HG02870 (cell line): ENCODE data around the gene ABCC4.

Experiments used
- ATAC-seq: cut with Tn5 transposase; IDR thresholded peaks from one replicate; pipeline ENCODE4 v1.9.1; 2021; ENCODE audit warnings: mild to moderate bottlenecking, moderate library complexity; ENCODE audit not compliant: unreplicated experiment

Gene ABCC4

DNA sequence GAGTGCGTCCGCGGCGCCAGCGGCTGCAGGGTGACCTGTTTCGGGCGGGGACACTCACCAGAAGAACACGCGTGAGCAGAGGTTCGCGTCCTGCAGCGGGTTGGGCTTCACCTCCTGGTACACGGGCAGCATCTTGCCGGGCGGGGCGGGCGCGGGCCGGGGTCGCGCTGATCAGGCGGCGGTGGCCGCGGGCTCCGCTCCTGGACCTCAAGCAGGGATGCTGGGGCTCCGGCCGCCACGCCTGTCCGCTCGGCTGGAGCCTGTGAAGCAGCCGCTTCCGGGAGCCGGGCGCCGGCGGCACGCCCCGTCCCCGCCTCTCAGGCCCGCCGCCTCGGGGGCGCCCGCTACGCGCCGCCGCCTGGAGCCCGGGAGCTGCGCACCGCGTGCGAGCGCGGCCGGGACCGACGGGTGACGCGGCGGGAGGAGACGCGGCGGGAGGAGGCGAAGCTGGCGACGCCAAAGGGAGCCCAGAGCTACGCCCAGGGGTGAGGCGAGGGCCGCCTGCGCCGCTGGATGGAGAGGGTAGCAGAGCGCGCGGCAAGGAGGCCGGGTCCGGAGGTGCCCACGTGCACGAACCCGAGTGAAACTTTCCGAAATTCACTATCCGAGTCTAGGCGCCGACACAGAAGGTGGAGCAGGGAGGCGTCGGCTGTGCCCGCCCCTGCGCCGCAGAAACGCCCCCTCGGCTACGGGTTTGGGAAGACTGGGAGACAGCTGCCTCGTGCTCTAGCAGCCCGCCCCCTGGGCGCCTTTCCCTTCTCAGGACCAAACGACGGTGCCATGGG lies at the start of gene ABCC4:
TSS of gene ABCC4 (minus strand) at position 269 of the 785 bp plus-strand sequence. CDS start at position 132, 137 bp downstream.
- ATAC-seq = peak; percentile 85

GRCh38 chr13:95349267-95349666 lies 48.0 kb upstream of the ABCC4 start:
- no peak for ATAC-seq

DNA sequence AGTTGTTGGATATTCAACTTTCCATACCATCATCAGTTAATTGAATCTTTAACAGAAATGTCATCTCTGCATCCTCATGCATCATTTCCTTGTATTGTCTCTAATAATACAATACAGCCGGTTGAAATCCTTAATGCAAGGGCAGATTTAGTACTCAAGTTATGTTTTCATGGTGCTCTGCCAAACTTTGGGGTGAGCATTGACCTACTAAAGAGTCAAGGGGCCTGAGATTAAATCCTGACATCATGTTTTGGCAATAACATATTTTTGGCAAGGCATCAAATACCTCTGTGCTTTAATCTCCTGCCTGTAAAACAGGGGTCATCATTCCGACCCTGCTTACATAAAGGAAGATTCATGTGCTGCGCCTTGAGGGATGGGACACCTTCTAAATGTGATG lies 42.7 kb upstream of the ABCC4 start:
- no peak for ATAC-seq

- ATAC-seq = no peak
Measured at GRCh38 chr13:95341441-95341840, 40.2 kb upstream of the ABCC4 start.

GRCh38 chr13:95338905-95339304 lies 37.7 kb upstream of the ABCC4 start:
- no peak for ATAC-seq

DNA sequence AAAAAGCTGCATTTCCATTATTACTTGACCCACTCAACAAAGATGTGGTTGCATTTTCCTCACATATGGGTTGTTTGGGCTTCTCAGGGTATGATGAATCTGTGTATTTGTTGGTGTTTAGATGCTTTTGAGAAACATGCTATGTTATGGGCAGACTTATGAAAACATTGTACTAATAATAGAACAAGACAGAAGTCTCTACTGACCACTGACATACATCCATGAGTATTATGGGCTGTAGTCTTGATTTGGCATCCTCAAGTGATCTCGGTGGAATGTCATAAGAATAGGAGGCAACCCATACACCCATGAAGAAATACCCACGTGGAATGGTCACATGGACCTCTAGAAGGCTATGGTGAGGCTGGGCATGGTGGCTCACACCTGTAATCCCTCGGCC lies 36.3 kb upstream of the ABCC4 start:
- ATAC-seq = no peak

DNA sequence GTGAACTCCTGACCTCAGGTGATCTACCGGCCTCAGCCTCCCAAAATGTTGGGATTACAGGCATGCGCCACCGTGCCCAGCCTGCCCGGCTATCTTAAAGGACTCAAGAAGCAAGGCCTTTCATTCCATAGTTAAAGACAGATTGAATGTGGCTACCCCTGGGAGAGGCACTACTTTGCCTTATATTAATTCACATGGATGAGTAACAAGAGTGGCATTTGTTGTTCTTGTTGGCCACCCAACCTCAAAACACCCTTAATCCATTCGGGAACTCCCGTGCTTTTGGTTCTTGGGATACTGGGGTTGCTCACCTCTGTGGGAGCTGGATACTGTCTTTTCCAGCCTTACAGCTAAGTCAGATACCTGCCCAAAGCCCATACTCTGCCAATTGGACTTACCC lies 34.4 kb upstream of the ABCC4 start:
- no peak for ATAC-seq

- ATAC-seq = no peak
Measured at GRCh38 chr13:95328386-95328785, 27.1 kb upstream of the ABCC4 start.

DNA sequence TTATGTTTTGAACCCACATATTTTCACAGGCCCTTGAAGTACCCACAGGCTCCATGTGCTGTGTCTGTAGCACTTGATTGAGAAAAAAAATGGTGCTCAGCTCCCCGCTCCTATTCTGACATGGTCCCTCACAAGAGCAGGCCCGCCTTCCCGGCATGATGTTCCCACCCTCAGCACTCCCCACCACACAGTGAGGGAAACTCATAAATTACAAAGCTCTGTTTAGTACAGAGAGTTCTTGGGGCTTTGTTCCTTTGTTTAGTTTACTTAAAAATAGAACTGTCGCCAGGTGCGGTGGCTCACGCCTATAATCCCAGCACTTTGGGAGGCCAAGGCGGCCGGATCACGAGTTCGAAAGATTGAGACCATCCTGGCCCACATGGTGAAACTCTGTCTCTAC lies 25.9 kb upstream of the ABCC4 start:
- ATAC-seq = no peak

- ATAC-seq = no peak
Measured at GRCh38 chr13:95326695-95327094, 25.4 kb upstream of the ABCC4 start.

GRCh38 chr13:95325485-95325884 lies 24.2 kb upstream of the ABCC4 start:
- no peak for ATAC-seq

DNA sequence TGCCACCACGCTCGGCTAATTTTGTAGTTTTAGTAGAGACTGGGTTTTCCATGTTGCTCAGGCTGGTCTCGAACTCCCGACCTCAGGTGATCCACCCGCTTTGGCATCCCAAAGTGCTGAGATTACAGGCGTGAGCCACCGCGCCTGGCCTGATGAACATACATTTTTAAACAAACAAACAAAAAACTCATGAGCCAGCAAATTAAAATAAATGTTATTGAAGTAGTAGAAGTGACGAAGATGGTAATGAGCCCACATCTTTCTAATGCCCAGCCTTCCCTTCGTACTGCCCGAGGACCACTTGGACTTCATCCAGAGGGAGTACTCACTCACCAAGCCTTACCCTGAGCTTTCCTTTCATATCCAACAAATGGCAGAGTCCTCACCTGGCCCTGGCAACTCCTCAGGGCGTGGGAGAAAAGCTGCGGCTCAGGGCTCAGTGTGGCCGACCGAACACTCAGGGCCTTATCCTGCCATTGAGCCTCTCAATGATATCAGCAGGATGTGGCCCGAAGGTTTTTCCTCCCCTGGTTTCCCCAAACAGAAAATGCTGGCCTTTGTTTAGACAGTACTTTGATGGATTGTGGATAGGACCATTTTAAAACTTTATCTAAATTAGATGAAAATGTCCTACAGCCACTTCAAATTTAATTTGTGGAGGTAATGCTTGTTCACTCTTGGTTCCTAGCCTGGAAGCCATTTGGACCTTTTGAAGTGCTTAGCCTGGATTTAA lies 22.8 kb upstream of the ABCC4 start:
- ATAC-seq = no peak

GRCh38 chr13:95319551-95320274 lies 18.5 kb upstream of the ABCC4 start:
- no peak for ATAC-seq

DNA sequence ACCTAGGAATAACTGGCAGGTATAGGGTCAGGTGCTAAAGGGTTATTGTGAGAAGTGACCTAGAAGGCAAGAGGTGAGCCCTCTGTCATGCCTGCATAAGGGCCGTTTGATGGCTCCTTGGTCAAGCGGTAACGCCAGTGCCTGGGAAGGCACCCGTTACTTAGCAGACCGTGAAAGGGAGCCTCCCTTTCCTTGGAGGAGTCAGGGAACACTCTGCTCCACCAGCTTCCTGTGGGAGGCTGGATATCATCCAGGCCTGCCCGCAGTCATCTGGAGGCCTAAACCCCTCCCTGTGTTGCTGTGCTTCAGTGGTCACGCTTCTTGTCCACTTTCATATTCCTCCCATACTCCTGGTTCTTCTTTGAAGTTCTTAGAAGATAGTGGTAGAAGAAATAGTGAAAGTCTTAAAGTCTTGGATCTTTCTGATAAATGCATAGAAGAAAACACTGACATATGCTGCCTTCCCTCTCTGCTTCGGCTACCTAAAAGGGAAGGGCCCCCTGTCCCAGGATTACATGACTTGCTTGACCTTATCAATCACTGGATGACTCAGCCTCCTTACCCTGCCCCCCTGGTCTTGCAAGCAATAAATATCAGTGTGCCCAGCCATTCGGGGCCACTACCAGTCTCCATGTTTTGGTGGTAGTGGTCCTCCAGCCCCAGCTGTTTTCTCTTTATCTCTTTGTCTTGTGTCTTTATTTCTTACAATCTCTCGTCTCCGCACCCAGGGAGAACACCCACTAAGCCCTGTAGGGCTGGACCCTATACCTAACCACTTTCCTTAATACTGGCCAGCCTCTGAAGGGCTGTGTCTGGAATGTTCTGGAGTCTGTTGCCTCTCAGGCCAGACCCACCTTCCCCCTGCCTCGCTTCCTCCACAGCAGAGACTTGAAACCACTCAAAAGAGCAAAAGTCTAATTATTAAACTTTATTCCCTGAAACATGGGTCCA lies 16.1 kb upstream of the ABCC4 start:
- no peak for ATAC-seq

DNA sequence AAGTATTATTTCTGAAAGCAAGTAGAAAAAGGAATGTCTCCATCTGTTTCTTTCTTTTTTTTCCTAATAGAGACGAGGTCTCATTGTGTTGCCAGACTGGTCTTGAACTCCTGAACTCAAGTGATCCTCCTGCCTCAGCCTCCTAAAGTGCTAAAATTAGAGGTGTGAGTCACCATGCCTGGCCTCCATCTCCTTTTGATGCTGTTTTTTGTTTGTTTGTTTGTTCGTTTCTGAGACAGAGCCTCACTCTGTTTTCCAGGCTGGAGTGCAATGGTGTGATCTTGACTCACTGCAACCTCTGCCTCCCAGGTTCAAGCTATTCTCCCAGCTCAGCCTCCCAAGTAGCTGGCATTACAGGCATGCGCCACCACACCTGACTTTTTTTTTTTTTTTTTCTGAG lies 14.5 kb upstream of the ABCC4 start:
- ATAC-seq = no peak

- no peak for ATAC-seq
Measured at GRCh38 chr13:95307507-95307906, 6.3 kb upstream of the ABCC4 start.

DNA sequence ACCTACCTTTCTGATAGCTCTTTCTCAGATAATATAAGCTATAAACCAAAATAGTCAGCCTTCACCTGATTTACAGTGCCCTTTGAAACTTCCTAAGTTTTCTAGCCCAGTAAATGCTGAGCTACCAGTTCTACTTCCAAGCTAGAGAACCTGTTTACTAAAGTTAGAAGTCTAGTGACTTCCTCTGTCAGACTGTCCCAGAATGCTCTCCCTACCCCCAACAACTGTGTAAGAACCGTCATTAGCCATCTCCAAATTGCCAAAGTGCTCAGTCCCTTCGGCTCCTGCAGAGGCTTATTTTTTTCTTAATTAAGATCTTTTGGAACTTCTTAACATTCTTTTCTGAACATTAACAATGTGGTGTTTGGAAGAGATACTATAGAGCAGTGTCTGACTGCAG lies 3.2 kb upstream of the ABCC4 start:
- ATAC-seq = no peak

DNA sequence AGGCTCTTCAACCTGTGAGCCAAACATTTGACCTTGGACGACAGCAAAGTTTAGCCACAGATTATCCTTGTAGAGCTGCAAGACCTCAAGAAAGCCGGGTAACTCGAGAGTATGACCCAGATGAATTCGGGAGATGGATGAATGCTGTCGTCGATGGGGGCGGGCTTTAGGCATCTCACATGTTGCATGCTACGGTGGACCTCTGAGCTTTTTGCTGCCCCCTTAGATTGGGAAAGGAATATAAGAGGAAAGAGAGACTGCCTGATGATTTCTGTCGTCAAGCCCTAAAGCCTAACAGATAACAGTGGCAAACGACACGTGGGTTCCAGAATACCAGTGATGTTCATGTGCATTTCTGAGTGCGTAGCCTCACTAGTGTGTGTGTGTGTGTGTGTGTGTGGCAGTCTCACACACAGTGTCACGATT lies 730 bp upstream of the ABCC4 start:
- peak; percentile 6 for ATAC-seq

- peak; percentile 40 for ATAC-seq
Measured at GRCh38 chr13:95300625-95301182, 547 bp downstream of the ABCC4 start.

DNA sequence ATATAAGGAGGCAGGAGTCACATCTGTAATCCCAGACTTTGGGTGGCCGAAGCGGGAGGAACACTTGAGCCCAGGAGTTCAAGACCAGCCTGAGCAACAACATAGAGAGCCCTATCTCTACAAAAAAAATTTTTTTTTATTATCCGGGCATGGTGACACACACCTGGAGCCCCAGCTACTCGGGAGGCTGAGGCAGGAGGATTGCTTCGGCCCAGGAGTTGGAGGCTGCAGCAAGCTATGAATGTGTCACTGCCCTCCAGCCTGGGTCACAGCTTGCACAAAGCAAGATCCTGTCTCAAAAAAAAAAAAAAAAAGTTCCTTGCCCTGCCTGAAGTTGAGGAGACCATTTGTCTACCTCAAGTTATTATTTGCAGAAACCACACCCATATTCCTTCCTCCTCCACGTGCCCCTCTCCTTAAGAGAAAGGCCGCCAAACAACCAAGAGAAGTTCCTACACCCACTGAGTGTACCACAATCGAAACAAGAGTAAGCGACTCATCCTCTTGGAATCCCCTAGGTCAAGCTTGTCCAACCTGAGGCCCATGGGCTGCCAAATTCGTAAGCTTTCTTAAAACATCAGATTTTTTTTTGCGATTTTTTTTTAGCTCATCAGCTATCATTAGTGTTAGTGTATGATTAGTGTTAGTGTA lies 2.2 kb downstream of the ABCC4 start:
- ATAC-seq = no peak
